Stimulated activated CD4-positive, alpha-beta T cell treated with anti-CD3 and anti-CD28 coated beads, Interleukin-2, amount 100 ng/mL, for 4 hours (primary cell): ENCODE results near the gene CTCF.

ENCODE experiments used
- DNase-seq: peaks from one replicate; pipeline ENCODE4 v3.0.0-alpha.2; 2020; ENCODE audit warnings: low read depth

The CTCF gene

DNA sequence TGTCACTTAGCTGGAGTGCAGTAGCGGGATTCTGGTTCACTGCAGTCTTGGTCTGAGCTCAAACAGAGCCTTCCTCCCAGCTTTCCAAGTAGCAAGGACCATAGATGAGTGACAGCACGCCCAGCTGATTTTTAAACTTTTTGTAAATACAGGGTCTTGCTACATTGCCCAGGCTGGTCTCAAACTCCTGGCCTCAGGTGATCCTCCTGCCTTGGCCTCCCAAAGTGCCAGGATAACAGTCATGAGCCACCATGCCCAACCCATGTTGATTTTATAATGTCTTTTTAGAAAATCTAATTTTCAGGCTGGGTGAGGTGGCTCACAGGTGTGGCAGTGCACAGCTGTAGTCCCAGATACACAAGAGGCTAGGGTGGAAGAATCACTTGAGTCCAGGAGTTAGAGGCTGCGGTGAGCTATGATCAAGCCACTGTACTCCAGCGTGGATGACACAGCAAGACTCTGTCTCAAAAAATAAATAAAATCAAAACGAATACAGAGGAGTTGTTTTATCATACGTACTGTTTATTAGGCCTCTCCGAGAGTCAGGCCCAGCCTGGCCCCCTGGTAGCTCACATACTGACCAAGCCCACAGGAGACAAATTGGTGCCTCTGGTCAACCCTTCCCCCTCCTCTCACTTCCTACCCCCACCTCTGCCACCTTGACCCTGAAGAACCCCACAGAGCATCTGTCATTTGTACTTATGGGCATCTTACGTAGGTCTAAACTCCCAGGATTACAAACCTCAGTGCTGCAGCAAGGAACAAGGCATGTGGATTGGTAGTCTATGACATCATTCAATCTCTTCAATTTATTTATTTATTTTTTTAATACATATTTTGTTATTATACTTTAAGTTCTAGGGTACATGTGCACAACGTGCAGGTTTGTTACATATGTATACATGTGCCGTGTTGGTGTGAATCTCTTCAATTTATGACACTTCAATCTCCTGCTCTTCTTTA is 117.9 kb downstream of the CTCF start:
- no peak for DNase-seq

DNA sequence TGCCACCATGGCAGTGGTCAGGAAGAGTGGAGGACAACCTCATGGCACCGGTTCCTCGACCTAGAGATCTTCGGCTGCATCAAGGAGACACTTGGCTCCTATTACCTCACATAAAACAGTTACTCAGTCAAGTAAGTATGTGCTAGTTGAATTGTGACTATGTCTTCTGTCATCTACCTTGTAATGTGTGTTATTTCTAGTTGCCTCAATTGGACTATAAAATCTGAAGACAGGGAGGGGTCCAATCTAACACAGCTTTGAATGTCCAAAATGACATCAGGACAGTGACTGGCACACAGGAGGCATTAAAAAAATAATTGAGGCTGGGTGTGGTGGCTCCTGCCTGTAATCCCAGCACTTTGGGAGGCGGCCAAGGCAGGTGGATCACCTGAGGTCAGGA is 121.4 kb downstream of the CTCF start:
- no peak for DNase-seq

DNA sequence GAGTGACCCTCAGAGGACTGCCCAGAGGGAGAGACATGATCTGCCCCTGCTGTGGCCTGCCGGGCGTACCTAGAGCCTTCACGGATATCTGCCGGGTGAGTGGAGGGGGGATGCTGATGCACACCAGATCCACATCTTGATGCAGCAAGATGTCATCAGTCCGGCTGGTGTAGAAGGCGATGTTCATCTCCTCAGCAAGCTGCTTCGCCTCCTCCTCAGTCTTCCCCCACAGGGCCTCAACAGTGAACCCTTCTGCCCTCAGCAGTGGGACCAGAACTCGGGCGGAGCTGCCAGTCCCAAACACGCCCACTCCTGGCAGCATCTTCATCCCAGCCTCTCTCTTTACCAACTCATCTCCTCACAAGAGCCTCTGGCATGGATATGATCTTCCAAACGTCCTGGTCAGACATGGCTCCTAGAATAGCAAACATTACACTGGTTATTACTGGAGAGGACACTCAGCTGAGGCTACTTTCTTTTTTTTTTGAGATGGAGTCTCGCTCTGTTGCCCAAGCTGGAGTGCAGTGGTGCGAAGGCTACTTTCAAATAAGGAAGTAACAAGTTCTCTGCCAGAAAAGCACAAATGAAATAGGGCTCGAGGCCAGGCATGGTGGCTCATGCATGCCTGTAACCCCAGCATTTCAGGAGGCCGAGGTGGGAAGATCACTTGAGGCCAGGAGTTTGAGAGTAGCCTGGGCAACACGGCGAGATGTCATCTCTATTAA is 123.2 kb downstream of the CTCF start:
- DNase-seq = no peak
